Neural progenitor cell (in vitro differentiated cells): ENCODE results near the gene RELL1. TPM values are rescaled to one million over a fixed set of nuclear protein-coding genes. Genes with fewer than 3 reads are reported as not detected.

Experiments used
- DNase-seq: peaks from one replicate; pipeline ENCODE4 v3.0.0-alpha.2; 2016; ENCODE audit warnings: low spot score
- H2AFZ ChIP-seq: fragments of 200-600 bp; sonication (generic); replicated peaks from 2 replicates; pipeline ENCODE4 v1.6.1; 2016; ENCODE audit warnings: antibody characterized with exemption
- H3F3A ChIP-seq: fragments of 200-600 bp; sonication (generic); 2 replicates; pipeline ENCODE4 v1.6.1; 2016; ENCODE audit warnings: antibody characterized with exemption, low read depth
- H3K27ac ChIP-seq: fragments of 200-600 bp; sonication (generic); 2 replicates; pipeline ENCODE4 v1.5.1; 2016; ENCODE audit warnings: mild to moderate bottlenecking
- H3K27me3 ChIP-seq: fragments of 200-600 bp; sonication (generic); 2 replicates; pipeline ENCODE4 v1.6.1; 2016; ENCODE audit warnings: mild to moderate bottlenecking, moderate library complexity
- H3K36me3 ChIP-seq: fragments of 200-600 bp; sonication (generic); 2 replicates; pipeline ENCODE4 v1.5.1; 2016
- H3K4me1 ChIP-seq: fragments of 200-600 bp; sonication (generic); 2 replicates; pipeline ENCODE4 v1.6.1; 2016; ENCODE audit warnings: mixed run types
- H3K4me2 ChIP-seq: fragments of 200-600 bp; sonication (generic); 2 replicates; pipeline ENCODE4 v1.6.1; 2016
- H3K4me3 ChIP-seq: fragments of 200-600 bp; sonication (generic); 2 replicates; pipeline ENCODE4 v1.5.1; 2016
- H3K79me2 ChIP-seq: fragments of 200-600 bp; sonication (generic); 2 replicates; pipeline ENCODE4 v1.6.1; 2016; ENCODE audit warnings: low read depth
- H3K9ac ChIP-seq: fragments of 200-600 bp; sonication (generic); 2 replicates; pipeline ENCODE4 v1.6.1; 2016
- H3K9me3 ChIP-seq: fragments of 200-600 bp; sonication (generic); 2 replicates; pipeline ENCODE4 v1.5.1; 2016; ENCODE audit warnings: low read depth
- H4K20me1 ChIP-seq: fragments of 200-600 bp; sonication (generic); 2 replicates; pipeline ENCODE4 v1.6.1; 2016; ENCODE audit warnings: low read depth
- H3K27ac Mint-ChIP-seq: 3 replicates; pipeline ENCODE4 v1.8.0; 2021; ENCODE audit warnings: mixed read lengths
- H3K27me3 Mint-ChIP-seq: 2 replicates; pipeline ENCODE4 v1.8.0; 2022; ENCODE audit warnings: low read depth, mild to moderate bottlenecking, inconsistent platforms, moderate library complexity, mixed read lengths; ENCODE audit not compliant: insufficient read depth
- H3K36me3 Mint-ChIP-seq: 3 replicates; pipeline ENCODE4 v1.8.0; 2021; ENCODE audit warnings: mixed read lengths
- H3K4me1 Mint-ChIP-seq: 3 replicates; pipeline ENCODE4 v1.8.0; 2021; ENCODE audit warnings: mixed read lengths
- H3K4me3 Mint-ChIP-seq: 3 replicates; pipeline ENCODE4 v1.8.0; 2021; ENCODE audit warnings: mild to moderate bottlenecking, moderate library complexity, mixed read lengths
- H3K9me3 Mint-ChIP-seq: 3 replicates; pipeline ENCODE4 v1.8.0; 2020; ENCODE audit warnings: mixed read lengths
- EZH2 ChIP-seq: fragments of 200-600 bp; sonication (generic); IDR thresholded peaks from 2 replicates; pipeline ENCODE4 v1.6.1; 2017; ENCODE audit warnings: antibody characterized with exemption, mild to moderate bottlenecking, moderate library complexity
- EZH2phosphoT487 ChIP-seq: fragments of 200-600 bp; sonication (generic); IDR thresholded peaks from 2 replicates; pipeline ENCODE4 v1.6.1; 2017; ENCODE audit warnings: antibody characterized with exemption
- total RNA-seq: library from RNA; depleted of rRNA; stranded (reverse); fragments of >200 nt; gene quantifications from 2 replicates; pipeline ENCODE4 v1.2.3, GENCODE V29; 2015; ENCODE audit warnings: low replicate concordance
- TF ChIP-seq, protein P1 (sequence below): fragments of 200-600 bp; sonication (generic); IDR thresholded peaks from 2 replicates; pipeline ENCODE4 v1.5.1; 2017; ENCODE audit warnings: antibody characterized with exemption, mild to moderate bottlenecking

Gene RELL1
- total RNA-seq, 1 donor from 2014 or later: 12.1 TPM

DNA sequence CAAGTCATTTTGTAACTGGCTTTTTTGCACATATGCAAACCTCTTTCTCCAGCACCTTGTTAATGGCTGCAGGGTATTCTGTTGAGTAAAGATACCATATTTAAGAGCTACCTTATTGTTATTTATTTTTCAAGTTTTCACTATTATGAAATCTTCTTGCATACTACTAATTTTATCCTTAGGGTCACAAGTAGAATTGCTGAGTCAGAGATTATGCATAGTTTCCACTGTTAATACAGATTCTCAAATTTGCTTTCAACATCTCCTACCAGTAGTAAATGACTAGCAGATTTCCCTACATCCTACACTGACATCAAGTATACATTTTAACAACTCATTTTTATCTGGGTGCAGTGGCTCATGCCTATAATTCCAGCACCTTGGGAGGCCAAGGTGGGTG lies 112.6 kb downstream of the RELL1 start:
- no peaks in the 10 kb centered on the region for H3K4me1 ChIP-seq
- no peak overlapping the region for H3K9ac ChIP-seq
- peaks cover 2% of the 10 kb centered on the region for H3K27me3 Mint-ChIP-seq
- no peaks in the 10 kb centered on the region for H4K20me1 ChIP-seq
- no peaks in the 10 kb centered on the region for H3K79me2 ChIP-seq
- DNase-seq: no peak
- H3K9me3 ChIP-seq: no peaks in the 10 kb centered on the region
- H3K27ac Mint-ChIP-seq: no peak overlapping the region
- no peaks in the 10 kb centered on the region for H3K36me3 Mint-ChIP-seq
- no peak overlapping the region for H3K4me3 Mint-ChIP-seq
- no peaks in the 10 kb centered on the region for H3F3A ChIP-seq
- H2AFZ ChIP-seq: no peak overlapping the region
- no peaks in the 10 kb centered on the region for H3K36me3 ChIP-seq
- TF ChIP-seq EZH2phosphoT487 (no peak), EZH2 (no peak)
- TF ChIP-seq, protein P1, sequence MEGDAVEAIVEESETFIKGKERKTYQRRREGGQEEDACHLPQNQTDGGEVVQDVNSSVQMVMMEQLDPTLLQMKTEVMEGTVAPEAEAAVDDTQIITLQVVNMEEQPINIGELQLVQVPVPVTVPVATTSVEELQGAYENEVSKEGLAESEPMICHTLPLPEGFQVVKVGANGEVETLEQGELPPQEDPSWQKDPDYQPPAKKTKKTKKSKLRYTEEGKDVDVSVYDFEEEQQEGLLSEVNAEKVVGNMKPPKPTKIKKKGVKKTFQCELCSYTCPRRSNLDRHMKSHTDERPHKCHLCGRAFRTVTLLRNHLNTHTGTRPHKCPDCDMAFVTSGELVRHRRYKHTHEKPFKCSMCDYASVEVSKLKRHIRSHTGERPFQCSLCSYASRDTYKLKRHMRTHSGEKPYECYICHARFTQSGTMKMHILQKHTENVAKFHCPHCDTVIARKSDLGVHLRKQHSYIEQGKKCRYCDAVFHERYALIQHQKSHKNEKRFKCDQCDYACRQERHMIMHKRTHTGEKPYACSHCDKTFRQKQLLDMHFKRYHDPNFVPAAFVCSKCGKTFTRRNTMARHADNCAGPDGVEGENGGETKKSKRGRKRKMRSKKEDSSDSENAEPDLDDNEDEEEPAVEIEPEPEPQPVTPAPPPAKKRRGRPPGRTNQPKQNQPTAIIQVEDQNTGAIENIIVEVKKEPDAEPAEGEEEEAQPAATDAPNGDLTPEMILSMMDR: no peak
- H3K4me3 ChIP-seq: no peak overlapping the region
- H3K27me3 ChIP-seq: no peaks in the 10 kb centered on the region
- no peak overlapping the region for H3K4me2 ChIP-seq
- H3K9me3 Mint-ChIP-seq: peaks cover 10% of the 10 kb centered on the region
- no peak overlapping the region for H3K27ac ChIP-seq
- no peaks in the 10 kb centered on the region for H3K4me1 Mint-ChIP-seq

DNA sequence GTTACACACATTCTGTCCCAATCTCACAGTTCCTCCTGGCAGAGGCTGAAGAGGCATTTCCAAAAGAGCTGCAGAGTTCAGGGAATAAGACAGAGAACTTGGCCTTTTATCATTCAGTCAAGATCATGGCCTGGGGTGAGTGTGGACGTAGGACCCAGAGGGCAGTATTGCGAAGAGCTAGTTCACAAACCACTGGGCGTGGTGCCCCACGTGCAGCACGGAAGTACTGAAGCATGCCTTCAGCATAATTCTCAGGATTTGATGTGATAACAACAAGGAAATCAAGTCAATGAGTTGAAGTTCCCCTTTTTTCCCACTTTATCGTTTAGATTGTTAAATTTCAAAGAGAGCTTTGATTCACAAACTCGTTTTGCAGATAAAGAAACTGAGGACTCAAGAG lies 117.7 kb downstream of the RELL1 start:
- Histone ChIP-seq H3F3A (no peaks in the 10 kb centered on the region), H3K9me3 (no peaks in the 10 kb centered on the region), H3K27me3 (no peaks in the 10 kb centered on the region), H4K20me1 (no peaks in the 10 kb centered on the region), H3K4me1 (no peaks in the 10 kb centered on the region), H3K27ac (no peak overlapping the region), H3K4me3 (no peak overlapping the region), H3K9ac (no peak overlapping the region), H2AFZ (no peak overlapping the region), H3K79me2 (no peaks in the 10 kb centered on the region), H3K4me2 (no peak overlapping the region), H3K36me3 (no peaks in the 10 kb centered on the region)
- no peaks in the 10 kb centered on the region for H3K4me1 Mint-ChIP-seq
- H3K27me3 Mint-ChIP-seq: peaks cover 4% of the 10 kb centered on the region
- DNase-seq: no peak
- no peak overlapping the region for H3K4me3 Mint-ChIP-seq
- H3K27ac Mint-ChIP-seq: no peak overlapping the region
- H3K36me3 Mint-ChIP-seq: no peaks in the 10 kb centered on the region
- H3K9me3 Mint-ChIP-seq: no peaks in the 10 kb centered on the region
- TF ChIP-seq, protein P1: no peak
- no peak for TF ChIP-seq EZH2phosphoT487
- TF ChIP-seq EZH2: no peak

DNA sequence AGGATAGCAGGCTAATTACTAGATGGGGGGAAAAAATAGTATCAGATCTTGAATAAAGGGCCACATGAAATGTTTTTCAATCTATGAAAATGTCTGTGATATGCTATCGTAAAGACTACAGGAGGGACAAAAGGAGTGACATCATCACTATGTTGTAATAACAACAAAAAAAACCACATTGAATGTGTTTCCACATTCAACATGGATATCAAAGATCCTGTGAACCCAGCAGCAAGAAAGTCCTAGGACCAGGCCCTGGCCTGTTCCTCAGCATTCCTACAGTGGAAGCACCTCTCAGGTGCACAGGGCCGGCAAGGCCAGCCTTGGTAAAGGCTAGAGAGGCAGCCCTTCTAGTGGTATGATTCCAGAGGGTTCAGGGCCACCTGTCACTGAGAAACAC lies 118.3 kb downstream of the RELL1 start:
- Histone ChIP-seq H3K4me3 (no peak overlapping the region), H3K4me1 (no peaks in the 10 kb centered on the region), H4K20me1 (no peaks in the 10 kb centered on the region), H3K9me3 (no peaks in the 10 kb centered on the region), H3K36me3 (no peaks in the 10 kb centered on the region), H2AFZ (no peak overlapping the region), H3K4me2 (no peak overlapping the region), H3K27ac (no peak overlapping the region), H3F3A (no peaks in the 10 kb centered on the region), H3K9ac (no peak overlapping the region), H3K79me2 (no peaks in the 10 kb centered on the region), H3K27me3 (no peaks in the 10 kb centered on the region)
- no peaks in the 10 kb centered on the region for H3K9me3 Mint-ChIP-seq
- peaks cover 4% of the 10 kb centered on the region for H3K27me3 Mint-ChIP-seq
- no peaks in the 10 kb centered on the region for H3K36me3 Mint-ChIP-seq
- H3K4me3 Mint-ChIP-seq: no peak overlapping the region
- no peaks in the 10 kb centered on the region for H3K4me1 Mint-ChIP-seq
- no peak for DNase-seq
- no peak overlapping the region for H3K27ac Mint-ChIP-seq
- no peak for TF ChIP-seq EZH2phosphoT487
- TF ChIP-seq, protein P1: no peak
- TF ChIP-seq EZH2: no peak

DNA sequence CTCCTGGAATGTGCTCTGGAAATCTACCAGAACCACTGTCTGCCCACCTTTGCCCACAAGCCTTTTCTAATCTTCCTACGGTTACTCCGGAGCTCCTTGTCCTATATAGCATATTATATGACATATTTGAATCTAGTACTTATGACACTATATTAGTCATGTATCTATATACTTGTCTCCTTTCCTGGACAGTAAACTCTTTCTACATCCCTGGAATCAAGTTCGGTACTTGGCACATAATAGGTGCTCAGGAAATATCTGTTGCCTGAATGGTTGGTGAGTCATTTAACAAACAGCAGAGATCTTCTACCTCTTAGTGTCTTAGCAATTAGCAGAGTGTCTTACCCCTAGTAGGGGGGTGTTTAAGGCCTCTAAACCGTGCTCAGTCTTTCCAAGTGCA lies 123.6 kb downstream of the RELL1 start:
- H2AFZ ChIP-seq: no peak overlapping the region
- no peaks in the 10 kb centered on the region for H4K20me1 ChIP-seq
- H3K9me3 ChIP-seq: no peaks in the 10 kb centered on the region
- DNase-seq: no peak
- Mint-ChIP-seq H3K4me1 (no peaks in the 10 kb centered on the region), H3K4me3 (no peak overlapping the region), H3K36me3 (peaks cover 2% of the 10 kb centered on the region), H3K27me3 (peaks cover 2% of the 10 kb centered on the region), H3K9me3 (peaks cover 9% of the 10 kb centered on the region), H3K27ac (no peak overlapping the region)
- H3K27ac ChIP-seq: no peak overlapping the region
- no peaks in the 10 kb centered on the region for H3K27me3 ChIP-seq
- no peak overlapping the region for H3K9ac ChIP-seq
- TF ChIP-seq, protein P1: no peak
- no peak for TF ChIP-seq EZH2
- TF ChIP-seq EZH2phosphoT487: no peak
- no peaks in the 10 kb centered on the region for H3K4me1 ChIP-seq
- no peaks in the 10 kb centered on the region for H3K36me3 ChIP-seq
- H3F3A ChIP-seq: no peaks in the 10 kb centered on the region
- H3K79me2 ChIP-seq: no peaks in the 10 kb centered on the region
- H3K4me3 ChIP-seq: no peak overlapping the region
- H3K4me2 ChIP-seq: no peak overlapping the region
